ENCODE measurements around the gene DVL3. TPM values are rescaled to one million over a fixed set of nuclear protein-coding genes. Genes with fewer than 3 reads are reported as not detected.
"Not testable (repeated sequence)": the region's sequence is repeated elsewhere in the genome, so short reads cannot be mapped to it uniquely, and the experiment has no call there.

Gene DVL3
- total RNA-seq = 10 to 100 TPM; 39.9 to 41.0 TPM

DNA sequence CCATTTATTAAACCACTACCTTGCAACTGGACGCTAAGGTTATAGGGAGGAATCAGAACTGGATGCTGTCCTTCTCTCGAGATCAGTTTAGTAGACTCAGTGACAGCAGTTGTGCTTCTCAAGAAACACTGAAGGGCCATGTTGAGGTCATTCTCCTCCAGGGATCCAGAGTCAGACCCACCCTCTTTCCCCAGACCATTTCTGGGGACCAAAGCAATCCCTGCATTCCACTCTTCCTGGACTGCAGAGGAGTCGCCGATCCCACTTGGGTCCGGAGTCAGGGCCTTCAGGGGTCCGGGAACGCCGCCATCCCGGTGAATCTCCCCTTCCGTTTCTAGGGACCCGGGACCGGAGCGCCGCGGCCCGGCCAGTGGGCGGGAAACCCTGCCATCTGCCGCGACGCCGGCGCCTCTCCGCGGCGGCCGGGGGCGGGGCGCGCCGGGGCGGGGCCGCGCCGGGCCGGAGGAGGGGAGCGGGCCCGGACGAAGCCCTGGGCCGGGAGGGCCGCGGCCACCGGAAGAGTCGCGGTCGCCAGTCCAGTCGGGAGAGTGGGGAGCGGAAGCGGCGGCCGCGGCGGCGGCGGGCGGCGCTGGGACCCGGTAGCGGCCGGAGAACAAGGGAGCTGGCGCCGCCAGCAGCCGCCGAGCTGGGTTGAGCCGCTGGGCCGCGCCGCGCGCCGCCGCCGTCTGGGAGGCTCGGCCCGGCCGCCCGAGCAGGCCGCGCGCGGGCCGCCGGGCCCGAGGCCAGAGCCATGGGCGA, at the start of gene DVL3:
TSS of gene DVL3 (plus strand) at position 493 of the 759 bp plus-strand sequence. CDS start at position 752, 259 bp downstream.
- peaks cover 1% of the 10 kb centered on the region for H3K36me3 Mint-ChIP-seq
- H3K9me3 Mint-ChIP-seq = no peaks in the 10 kb centered on the region
- POLR2A ChIA-PET = interaction anchor here (0.7 to 1.0 kb wide), 3 partner anchors 10 to 20 kb away, joined by 3 to 4 read pairs (median 4); partner anchors contain the start of gene EIF2B5
- peak within 1 kb of the TSS; percentile 98 for H3K4me3 Mint-ChIP-seq
- H3K27me3 Mint-ChIP-seq = no peaks in the 10 kb centered on the region
- H3K27ac Mint-ChIP-seq = peak within 1 kb of the TSS; percentile 82
- peaks cover 19% of the 10 kb centered on the region for H3K4me1 Mint-ChIP-seq
- ATAC-seq (ENCODE audit: low read depth) (peak; percentile 77), DNase-seq (peak; percentile 71)

GRCh38 chr3:184110316-184110725, 44.9 kb upstream of the DVL3 start:
- Mint-ChIP-seq H3K9me3 (no peaks in the 10 kb centered on the region), H3K27ac (no peak overlapping the region), H3K4me1 (no peaks in the 10 kb centered on the region), H3K27me3 (peaks cover 11% of the 10 kb centered on the region), H3K4me3 (no peak overlapping the region), H3K36me3 (no peaks in the 10 kb centered on the region)
- DNase-seq = no peak
- POLR2A ChIA-PET = no interaction called here
- no peak for ATAC-seq (ENCODE audit: low read depth)

DNA sequence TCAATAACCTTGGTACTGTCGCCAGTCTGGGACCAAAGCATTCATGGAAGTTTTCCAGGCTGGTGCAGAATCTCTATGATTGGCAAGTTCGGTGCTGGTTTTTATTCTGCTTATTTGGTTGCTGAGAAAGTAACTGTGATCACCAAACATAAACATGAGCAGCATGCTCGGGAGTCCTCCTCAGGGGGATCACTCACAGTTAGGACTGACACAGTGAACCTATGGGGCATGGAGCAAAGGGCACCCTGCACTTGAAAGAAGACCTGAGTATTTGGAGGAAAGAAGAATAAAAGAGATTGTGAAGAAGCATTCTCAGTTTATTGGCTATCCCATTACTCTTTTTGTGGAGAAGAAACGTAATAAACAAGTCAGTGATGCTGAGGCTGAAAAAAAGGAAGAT, 39.2 kb upstream of the DVL3 start:
- Mint-ChIP-seq H3K4me3 (no peak overlapping the region), H3K9me3 (no peaks in the 10 kb centered on the region), H3K27me3 (peaks cover 6% of the 10 kb centered on the region), H3K27ac (no peak overlapping the region), H3K4me1 (no peaks in the 10 kb centered on the region), H3K36me3 (no peaks in the 10 kb centered on the region)
- DNase-seq (no peak), ATAC-seq (ENCODE audit: low read depth) (no peak)
- POLR2A ChIA-PET = no interaction called here

DNA sequence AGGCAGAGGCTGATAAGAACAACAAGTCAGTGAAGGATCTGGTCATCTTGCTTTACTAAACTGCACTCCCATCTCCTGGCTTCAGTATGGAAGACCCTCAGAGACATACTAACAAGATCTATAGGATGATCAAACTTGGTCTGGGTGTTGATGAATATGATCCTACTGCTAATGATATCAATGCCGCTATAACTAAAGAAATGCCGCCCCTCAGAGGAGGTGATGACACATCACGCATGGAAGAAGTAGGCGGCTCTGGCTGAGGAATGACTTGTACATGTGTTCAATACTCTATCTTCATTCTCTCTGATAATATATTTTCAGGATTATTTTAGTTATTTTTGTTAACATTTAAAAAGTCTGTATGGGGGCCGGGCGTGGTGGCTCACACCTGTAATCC, 37.5 kb upstream of the DVL3 start:
- POLR2A ChIA-PET = no interaction called here

GRCh38 chr3:184121031-184121430, 34.1 kb upstream of the DVL3 start:
- ATAC-seq (ENCODE audit: low read depth); DNase-seq; H3K4me3 Mint-ChIP-seq; H3K4me1 Mint-ChIP-seq; H3K36me3 Mint-ChIP-seq; H3K27ac Mint-ChIP-seq; H3K27me3 Mint-ChIP-seq; H3K9me3 Mint-ChIP-seq; POLR2A ChIA-PET: not testable (repeated sequence)

More for the DNA sequence above, 37.5 kb upstream of the DVL3 start:
- Mint-ChIP-seq H3K36me3 (no peaks in the 10 kb centered on the region), H3K27me3 (peaks cover 7% of the 10 kb centered on the region), H3K4me3 (no peak overlapping the region), H3K4me1 (no peaks in the 10 kb centered on the region), H3K9me3 (no peaks in the 10 kb centered on the region), H3K27ac (no peak overlapping the region)
- no peak for DNase-seq
- ATAC-seq (ENCODE audit: low read depth) = no peak

DNA sequence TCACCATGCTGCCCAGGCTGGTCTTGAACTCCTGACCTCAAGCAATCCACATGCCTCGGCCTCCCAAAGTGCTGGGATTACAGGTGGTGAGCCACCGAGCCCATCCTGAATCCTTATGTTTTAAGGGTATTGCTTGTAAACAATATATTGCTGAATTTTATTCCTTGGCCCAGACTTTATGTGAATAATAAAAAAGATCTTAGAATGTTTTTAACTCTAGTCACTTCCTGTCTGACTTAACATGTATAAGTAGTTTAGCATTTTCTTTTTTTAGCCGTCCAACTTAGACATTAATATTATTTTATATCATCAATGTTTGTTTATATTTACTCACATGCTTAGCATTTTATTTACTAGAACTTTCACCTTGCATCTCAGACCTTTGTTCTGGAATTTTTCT, 29.2 kb upstream of the DVL3 start:
- DNase-seq (no peak), ATAC-seq (ENCODE audit: low read depth) (no peak)
- peaks cover 5% of the 10 kb centered on the region for H3K27me3 Mint-ChIP-seq
- no peak overlapping the region for H3K4me3 Mint-ChIP-seq
- no peaks in the 10 kb centered on the region for H3K4me1 Mint-ChIP-seq
- POLR2A ChIA-PET = no interaction called here
- H3K27ac Mint-ChIP-seq = no peak overlapping the region
- no peaks in the 10 kb centered on the region for H3K9me3 Mint-ChIP-seq
- no peaks in the 10 kb centered on the region for H3K36me3 Mint-ChIP-seq

DNA sequence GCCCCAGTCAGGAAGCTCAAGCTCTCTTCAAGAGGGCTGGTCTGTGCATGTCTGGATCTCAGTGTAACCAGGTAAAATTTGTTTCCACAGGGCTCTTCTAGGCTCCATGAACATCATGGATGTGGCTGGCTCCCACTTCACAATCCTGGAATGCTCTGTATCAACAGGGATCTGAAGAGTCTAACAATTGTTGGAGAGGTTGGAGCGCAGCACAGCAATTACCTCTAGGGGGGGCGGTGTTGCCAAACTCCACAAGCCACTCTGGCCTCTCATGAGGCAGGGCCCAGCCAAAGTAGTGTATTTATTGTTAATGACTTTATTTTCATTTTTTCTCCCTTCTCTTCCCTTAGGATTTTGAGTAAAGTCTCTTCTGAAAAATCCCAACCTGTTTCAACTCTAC, 26.2 kb upstream of the DVL3 start:
- ATAC-seq (ENCODE audit: low read depth) = no peak
- peaks cover 2% of the 10 kb centered on the region for H3K27me3 Mint-ChIP-seq
- no peak for DNase-seq
- H3K4me3 Mint-ChIP-seq = no peak overlapping the region
- H3K9me3 Mint-ChIP-seq = no peaks in the 10 kb centered on the region
- peaks cover 4% of the 10 kb centered on the region for H3K4me1 Mint-ChIP-seq
- H3K27ac Mint-ChIP-seq = no peak overlapping the region
- no peaks in the 10 kb centered on the region for H3K36me3 Mint-ChIP-seq
- POLR2A ChIA-PET = no interaction called here

DNA sequence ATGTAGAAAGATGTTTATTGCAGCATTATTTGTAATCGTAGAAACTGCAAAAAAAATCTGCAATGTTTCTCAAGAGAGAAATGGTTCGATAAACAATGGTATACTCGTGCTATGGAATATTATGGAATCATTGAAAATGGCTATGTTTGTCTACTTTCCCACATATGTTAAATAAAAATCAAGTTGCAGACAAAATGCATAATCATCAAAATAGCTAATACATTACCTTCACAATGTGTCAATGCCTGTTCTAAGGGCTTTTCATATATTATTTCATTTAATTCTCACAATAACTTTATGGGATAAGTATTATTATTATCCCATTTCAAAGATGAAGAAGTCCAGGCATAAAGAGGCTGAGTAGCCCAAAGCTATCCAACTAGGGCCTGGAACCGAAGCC, 22.2 kb upstream of the DVL3 start:
- ATAC-seq (ENCODE audit: low read depth) (no peak), DNase-seq (no peak)
- H3K36me3 Mint-ChIP-seq = peaks cover 4% of the 10 kb centered on the region
- no peaks in the 10 kb centered on the region for H3K9me3 Mint-ChIP-seq
- no peak overlapping the region for H3K4me3 Mint-ChIP-seq
- POLR2A ChIA-PET = no interaction called here
- peaks cover 2% of the 10 kb centered on the region for H3K27me3 Mint-ChIP-seq
- H3K4me1 Mint-ChIP-seq = peaks cover 30% of the 10 kb centered on the region
- H3K27ac Mint-ChIP-seq = no peak overlapping the region

DNA sequence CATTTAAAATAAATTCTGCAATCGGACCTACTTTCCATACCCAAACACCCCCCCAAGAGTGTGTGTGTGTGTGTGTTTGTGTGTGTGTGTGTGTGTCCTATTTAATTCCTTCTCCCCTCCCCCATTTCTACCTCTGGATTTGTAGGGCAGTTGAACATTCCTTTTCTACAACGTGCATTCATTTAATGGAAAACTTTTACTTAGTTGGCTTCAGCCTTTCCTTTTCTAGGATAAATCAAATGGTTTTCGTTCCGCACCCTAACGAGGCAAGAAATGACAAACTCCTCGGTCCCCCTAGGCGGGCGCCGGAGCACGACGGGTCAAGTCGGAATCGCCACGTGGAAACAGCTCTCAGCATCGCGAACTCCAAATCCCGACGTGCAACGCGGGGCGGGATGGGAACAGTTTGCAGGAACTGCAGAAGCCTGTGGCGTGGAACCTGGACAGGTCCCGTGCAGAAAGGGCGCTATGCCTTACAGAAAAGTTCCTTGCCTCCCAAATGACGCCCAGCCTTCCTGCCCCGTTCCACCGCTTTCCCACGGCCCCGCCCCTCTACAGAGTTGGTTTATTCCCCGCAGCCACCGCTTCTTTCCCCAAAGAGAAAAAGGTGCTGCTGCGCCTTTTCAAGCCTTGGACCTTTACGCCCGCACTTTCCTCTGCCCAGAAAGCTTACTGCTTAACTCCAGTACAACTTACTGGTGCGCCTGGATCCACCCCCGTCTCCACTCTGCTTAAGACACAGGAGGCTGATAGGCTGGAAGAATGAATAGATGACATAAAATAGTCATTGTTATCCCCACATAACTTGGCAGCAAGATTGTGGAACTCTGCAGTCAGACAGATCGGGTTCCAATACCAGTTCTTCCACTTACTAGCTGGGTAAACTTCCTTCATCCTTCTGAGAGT, 21.1 kb upstream of the DVL3 start:
- Mint-ChIP-seq H3K4me1 (peaks cover 31% of the 10 kb centered on the region), H3K27me3 (no peaks in the 10 kb centered on the region), H3K36me3 (peaks cover 5% of the 10 kb centered on the region), H3K9me3 (no peaks in the 10 kb centered on the region), H3K27ac (peak overlapping the region; percentile 93), H3K4me3 (peak overlapping the region; percentile 97)
- POLR2A ChIA-PET = interaction anchor here (0.9 to 1.8 kb wide), 3 partner anchors 21 to 57 kb away, joined by 4 to 5 read pairs (median 4); partner anchors contain the start of genes ABCF3 and DVL3
- peak; percentile 53 for DNase-seq
- ATAC-seq (ENCODE audit: low read depth) = no peak

- no peaks in the 10 kb centered on the region for H3K27me3 Mint-ChIP-seq
- peak overlapping the region; percentile 93 for H3K27ac Mint-ChIP-seq
- peaks cover 5% of the 10 kb centered on the region for H3K36me3 Mint-ChIP-seq
- no peak for DNase-seq
- peak; percentile 12 for ATAC-seq (ENCODE audit: low read depth)
- POLR2A ChIA-PET = interaction anchor here (0.5 to 1.8 kb wide), 7 partner anchors 11 to 63 kb away, joined by 3 to 5 read pairs (median 4); partner anchors contain the start of genes ABCF3, AP2M1 and DVL3
- H3K4me1 Mint-ChIP-seq = peaks cover 31% of the 10 kb centered on the region
- no peaks in the 10 kb centered on the region for H3K9me3 Mint-ChIP-seq
- peak overlapping the region; percentile 97 for H3K4me3 Mint-ChIP-seq
Measured at GRCh38 chr3:184134746-184135148, 20.4 kb upstream of the DVL3 start.

DNA sequence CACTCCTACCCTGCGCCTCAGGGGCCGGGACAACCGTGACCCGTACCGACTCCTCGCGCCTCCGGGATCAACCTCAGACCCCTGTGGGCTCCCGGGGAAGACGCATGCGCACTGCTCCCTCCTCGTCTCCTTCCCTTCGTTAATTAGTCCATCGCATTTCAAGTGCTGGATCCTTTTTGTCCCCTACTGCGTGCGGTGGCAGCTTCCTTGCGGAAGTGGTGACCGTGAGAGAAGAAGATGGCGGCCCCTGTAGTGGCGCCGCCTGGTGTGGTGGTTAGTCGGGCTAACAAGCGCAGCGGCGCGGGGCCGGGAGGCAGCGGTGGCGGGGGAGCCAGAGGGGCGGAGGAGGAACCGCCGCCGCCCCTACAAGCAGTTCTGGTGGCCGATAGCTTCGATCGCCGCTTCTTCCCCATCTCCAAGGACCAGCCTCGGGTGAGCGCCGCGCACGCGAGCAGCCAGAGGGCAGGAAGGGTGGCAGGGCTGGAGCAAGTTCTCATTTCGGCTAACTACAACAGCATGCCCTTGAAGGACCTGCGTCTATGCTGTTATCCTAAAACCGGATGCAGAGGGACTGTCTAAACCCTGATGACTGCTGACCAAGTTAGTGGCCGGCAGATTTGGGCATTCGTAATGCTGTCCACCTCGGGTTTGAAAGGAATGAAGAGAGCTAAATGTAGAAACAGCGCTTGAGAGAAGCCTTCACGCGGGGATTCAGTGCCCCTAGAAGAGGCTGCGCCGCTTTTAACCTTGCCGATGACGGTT, 19.8 kb upstream of the DVL3 start, which contains the start of gene EIF2B5:
TSS of gene EIF2B5 (plus strand) at position 210 of the 762 bp plus-strand sequence. CDS start at position 238, 28 bp downstream.
- Mint-ChIP-seq H3K9me3 (no peaks in the 10 kb centered on the region), H3K27me3 (no peaks in the 10 kb centered on the region), H3K36me3 (peaks cover 10% of the 10 kb centered on the region), H3K4me3 (peak within 1 kb of the TSS; percentile 97), H3K4me1 (peaks cover 31% of the 10 kb centered on the region), H3K27ac (peak within 1 kb of the TSS; percentile 93)
- POLR2A ChIA-PET = interaction anchor here (0.5 to 1.8 kb wide), 9 partner anchors 11 to 68 kb away, joined by 3 to 5 read pairs (median 4); partner anchors contain the start of genes AP2M1 and DVL3
- peak; percentile 85 for DNase-seq
- peak; percentile 89 for ATAC-seq (ENCODE audit: low read depth)

GRCh38 chr3:184135911-184136260, 19.3 kb upstream of the DVL3 start:
- Mint-ChIP-seq H3K27ac (peak overlapping the region; percentile 93), H3K4me3 (peak overlapping the region; percentile 97), H3K9me3 (no peaks in the 10 kb centered on the region), H3K36me3 (peaks cover 13% of the 10 kb centered on the region), H3K4me1 (peaks cover 32% of the 10 kb centered on the region), H3K27me3 (no peaks in the 10 kb centered on the region)
- POLR2A ChIA-PET = interaction anchor here (1.0 to 1.8 kb wide), 6 partner anchors 10 to 67 kb away, joined by 3 to 5 read pairs (median 4); partner anchors contain the start of genes AP2M1 and DVL3
- ATAC-seq (ENCODE audit: low read depth) (no peak), DNase-seq (no peak)

DNA sequence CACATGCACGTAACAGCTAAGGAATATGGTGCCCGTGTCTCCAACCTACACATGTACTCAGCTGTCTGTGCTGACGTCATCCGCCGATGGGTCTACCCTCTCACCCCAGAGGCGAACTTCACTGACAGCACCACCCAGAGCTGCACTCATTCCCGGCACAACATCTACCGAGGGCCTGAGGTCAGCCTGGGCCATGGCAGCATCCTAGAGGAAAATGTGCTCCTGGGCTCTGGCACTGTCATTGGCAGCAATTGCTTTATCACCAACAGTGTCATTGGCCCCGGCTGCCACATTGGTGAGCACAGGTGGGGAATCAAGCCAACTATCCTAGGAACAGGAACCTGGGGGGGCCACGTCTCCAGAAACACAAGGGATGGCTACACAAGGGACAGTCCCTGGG, 14.7 kb upstream of the DVL3 start:
- ATAC-seq (ENCODE audit: low read depth) = no peak
- POLR2A ChIA-PET = no interaction called here
- H3K9me3 Mint-ChIP-seq = no peaks in the 10 kb centered on the region

More for the DNA sequence above, 14.7 kb upstream of the DVL3 start:
- Mint-ChIP-seq H3K27me3 (no peaks in the 10 kb centered on the region), H3K4me3 (no peak overlapping the region), H3K27ac (no peak overlapping the region), H3K4me1 (peaks cover 23% of the 10 kb centered on the region), H3K36me3 (peaks cover 19% of the 10 kb centered on the region)
- no peak for DNase-seq
